ENCODE data around the gene ITGA4. TPM values are rescaled to one million over a fixed set of nuclear protein-coding genes. Genes with fewer than 3 reads are reported as not detected.

The ITGA4 gene
- total and polyA plus RNA-seq, 12 donors: 0.37 to 14.5 (median 3.6) TPM

GRCh38 chr2:181419129-181419855, 37.9 kb upstream of the ITGA4 start:
- Histone ChIP-seq H3K4me3 (no peak overlapping the region), H3K4me1 (replicated peaks in 1 of 2) (no peaks in the 10 kb centered on the region), H3K27me3 (no peaks in the 10 kb centered on the region), H3K27ac (no peak overlapping the region), H3K36me3 (replicated peaks in 1 of 2) (no peaks in the 10 kb centered on the region), H3K9me3 (replicated peaks in 1 of 3) (no peaks in the 10 kb centered on the region)
- intact Hi-C loops (cut with DNase I): no loop called here
- no peak for DNase-seq
- TF ChIP-seq CTCF (IDR thresholded peaks at IDR 0.05) (no peak), POLR2A (IDR thresholded peaks at IDR 0.05) (no peak)
- WGBS, 4 donors: 68 to 75% (median 72%) methylated on average over 8 of the region's 8 CpGs

- no peaks in the 10 kb centered on the region for H3K27me3 ChIP-seq
- H3K27ac ChIP-seq: no peak overlapping the region
- no peak overlapping the region for H3K4me3 ChIP-seq
- H3K9me3 ChIP-seq (replicated peaks in 1 of 3): no peaks in the 10 kb centered on the region
- 67 to 80% (median 73%) methylated on average over 6 of the region's 6 CpGs for WGBS, 4 donors
- H3K4me1 ChIP-seq (replicated peaks in 1 of 2): no peaks in the 10 kb centered on the region
- TF ChIP-seq CTCF (IDR thresholded peaks at IDR 0.05) (no peak), POLR2A (IDR thresholded peaks at IDR 0.05) (no peak)
- no peaks in the 10 kb centered on the region for H3K36me3 ChIP-seq (replicated peaks in 1 of 2)
- DNase-seq: no peak
- intact Hi-C loops (cut with DNase I): no loop called here
These were observed 36.7 kb upstream of the ITGA4 start for GRCh38 chr2:181420259-181421130.

- intact Hi-C loops (cut with DNase I): no loop called here
- Histone ChIP-seq H3K27me3 (no peaks in the 10 kb centered on the region), H3K27ac (no peak overlapping the region), H3K36me3 (replicated peaks in 1 of 2) (no peaks in the 10 kb centered on the region), H3K9me3 (replicated peaks in 1 of 3) (no peaks in the 10 kb centered on the region), H3K4me3 (no peak overlapping the region), H3K4me1 (replicated peaks in 1 of 2) (no peaks in the 10 kb centered on the region)
- DNase-seq: no peak
- WGBS, 4 donors: 48 to 61% (median 58%) methylated on average over 1 of the region's 1 CpG
- TF ChIP-seq POLR2A (IDR thresholded peaks at IDR 0.05): no peak
- no peak for TF ChIP-seq CTCF (IDR thresholded peaks at IDR 0.05)
These were observed 36.1 kb upstream of the ITGA4 start for GRCh38 chr2:181421131-181421458.

- Histone ChIP-seq H3K27me3 (no peaks in the 10 kb centered on the region), H3K4me3 (no peak overlapping the region), H3K9me3 (replicated peaks in 1 of 3) (no peaks in the 10 kb centered on the region), H3K4me1 (replicated peaks in 1 of 2) (no peaks in the 10 kb centered on the region), H3K27ac (no peak overlapping the region), H3K36me3 (replicated peaks in 1 of 2) (no peaks in the 10 kb centered on the region)
- intact Hi-C loops (cut with DNase I): no loop called here
- 56 to 76% (median 58%) methylated on average over 2 of the region's 2 CpGs for WGBS, 4 donors
- TF ChIP-seq POLR2A (IDR thresholded peaks at IDR 0.05) (no peak), CTCF (IDR thresholded peaks at IDR 0.05) (no peak)
- DNase-seq: no peak
These were observed 35.7 kb upstream of the ITGA4 start for GRCh38 chr2:181421464-181421863.
